H9 (cell line): Measurements from ENCODE around the gene CLEC1B. TPM values are rescaled to one million over a fixed set of nuclear protein-coding genes. Genes with fewer than 3 reads are reported as not detected.

ENCODE experiments used
- DNase-seq: peaks from one replicate; pipeline ENCODE4 v3.0.0-alpha.2; 2017
- H2AFZ ChIP-seq: one replicate; pipeline ENCODE4 v1.6.1; 2013; ENCODE audit warnings: mild to moderate bottlenecking, low read length, control low read depth, moderate library complexity
- H2AK5ac ChIP-seq: 2 replicates; pipeline ENCODE4 v1.6.1; 2013; ENCODE audit warnings: low read length, control low read depth, mixed read lengths; ENCODE audit not compliant: insufficient read length
- H2BK120ac ChIP-seq: one replicate; pipeline ENCODE4 v1.6.1; 2013; ENCODE audit warnings: low read depth, mild to moderate bottlenecking, low read length, control low read depth, inconsistent platforms; ENCODE audit not compliant: poor library complexity, severe bottlenecking
- H2BK12ac ChIP-seq: 2 replicates; pipeline ENCODE4 v1.6.1; 2013; ENCODE audit warnings: low read length, control low read depth, mixed read lengths, low read depth; ENCODE audit not compliant: insufficient read length
- H2BK15ac ChIP-seq: 2 replicates; pipeline ENCODE4 v1.6.1; 2013; ENCODE audit warnings: low read depth, low read length, control low read depth
- H2BK20ac ChIP-seq: one replicate; pipeline ENCODE4 v1.6.1; 2013; ENCODE audit warnings: low read depth, mild to moderate bottlenecking, low read length, control low read depth, inconsistent platforms; ENCODE audit not compliant: poor library complexity, severe bottlenecking
- H2BK5ac ChIP-seq: 2 replicates; pipeline ENCODE4 v1.6.1; 2013; ENCODE audit warnings: low read length, control low read depth, mixed read lengths; ENCODE audit not compliant: insufficient read length
- H3K14ac ChIP-seq: 2 replicates; pipeline ENCODE4 v1.6.1; 2013; ENCODE audit warnings: low read length, control low read depth; ENCODE audit not compliant: insufficient read depth
- H3K18ac ChIP-seq: 2 replicates; pipeline ENCODE4 v1.6.1; 2013; ENCODE audit warnings: low read depth, mild to moderate bottlenecking, mixed read lengths, low read length, control low read depth; ENCODE audit not compliant: insufficient read length
- H3K23ac ChIP-seq: 2 replicates; pipeline ENCODE4 v1.6.1; 2013; ENCODE audit warnings: low read length, control low read depth, mixed read lengths, low read depth; ENCODE audit not compliant: insufficient read length
- H3K23me2 ChIP-seq: 2 replicates; pipeline ENCODE4 v1.6.1; 2013; ENCODE audit warnings: low read depth, mild to moderate bottlenecking, mixed read lengths, low read length, control low read depth; ENCODE audit not compliant: insufficient read length, poor library complexity, severe bottlenecking
- H3K27ac ChIP-seq: 2 replicates; pipeline ENCODE4 v1.5.1; 2013; ENCODE audit warnings: low read length, control low read depth, mixed read lengths, low read depth; ENCODE audit not compliant: insufficient read length
- H3K27me3 ChIP-seq: 2 replicates; pipeline ENCODE4 v1.6.1; 2013; ENCODE audit warnings: low read length, control low read depth, inconsistent platforms; ENCODE audit not compliant: insufficient read depth
- H3K4ac ChIP-seq: 2 replicates; pipeline ENCODE4 v1.6.1; 2013; ENCODE audit warnings: low read depth, mild to moderate bottlenecking, control low read depth, inconsistent platforms, low read length, moderate library complexity
- H3K4me1 ChIP-seq: 2 replicates; pipeline ENCODE4 v1.6.1; 2013; ENCODE audit warnings: low read length, control low read depth, inconsistent platforms; ENCODE audit not compliant: insufficient read depth
- H3K4me2 ChIP-seq: 2 replicates; pipeline ENCODE4 v1.6.1; 2013; ENCODE audit warnings: low read length, control low read depth, mixed read lengths; ENCODE audit not compliant: insufficient read length, insufficient read depth
- H3K56ac ChIP-seq: 2 replicates; pipeline ENCODE4 v1.6.1; 2013; ENCODE audit warnings: low read depth, mild to moderate bottlenecking, mixed read lengths, low read length, control low read depth; ENCODE audit not compliant: insufficient read length
- H3K79me1 ChIP-seq: 2 replicates; pipeline ENCODE4 v1.6.1; 2013; ENCODE audit warnings: low read depth, mild to moderate bottlenecking, moderate library complexity, low read length, control low read depth, inconsistent platforms; ENCODE audit not compliant: insufficient read depth, poor library complexity, severe bottlenecking
- H3K79me2 ChIP-seq: 2 replicates; pipeline ENCODE4 v1.6.1; 2013; ENCODE audit warnings: low read length, control low read depth, inconsistent platforms; ENCODE audit not compliant: insufficient read depth
- H3K9ac ChIP-seq: 2 replicates; pipeline ENCODE4 v1.6.1; 2013; ENCODE audit warnings: low read length, control low read depth, mixed read lengths; ENCODE audit not compliant: insufficient read length; ENCODE audit errors: extremely low read depth
- H3K9me3 ChIP-seq: one replicate; pipeline ENCODE4 v1.6.1; 2013; ENCODE audit warnings: low read depth, low read length, inconsistent platforms; ENCODE audit not compliant: control insufficient read depth
- H3T11ph ChIP-seq: one replicate; pipeline ENCODE4 v1.6.1; 2013; ENCODE audit warnings: mild to moderate bottlenecking, low read length, control low read depth, inconsistent platforms
- H4K20me1 ChIP-seq: one replicate; pipeline ENCODE4 v1.6.1; 2013; ENCODE audit not compliant: control insufficient read depth, insufficient read length, insufficient read depth
- H4K5ac ChIP-seq: 2 replicates; pipeline ENCODE4 v1.6.1; 2013; ENCODE audit warnings: low read depth, mild to moderate bottlenecking, mixed read lengths, low read length, control low read depth; ENCODE audit not compliant: insufficient read length
- H4K8ac ChIP-seq: replicated peaks from 2 replicates; pipeline ENCODE4 v1.6.1; 2013; ENCODE audit warnings: low read length, control low read depth, mixed read lengths, low read depth; ENCODE audit not compliant: insufficient read length
- H4K91ac ChIP-seq: 2 replicates; pipeline ENCODE4 v1.6.1; 2013; ENCODE audit warnings: low read depth, mild to moderate bottlenecking, moderate library complexity, mixed read lengths, low read length, control low read depth; ENCODE audit not compliant: insufficient read length
- H3K27ac Mint-ChIP-seq, 3 experiments: 2 replicates in 2 of 3; 3 replicates in 1 of 3; pipeline ENCODE4 v1.8.0; 2020 to 2021; ENCODE audit warnings: mixed read lengths in 3 of 3, mild to moderate bottlenecking in 1 of 3, moderate library complexity in 1 of 3
- H3K27me3 Mint-ChIP-seq: 2 replicates; pipeline ENCODE4 v1.8.0; 2021; ENCODE audit warnings: low read depth, mild to moderate bottlenecking, moderate library complexity, mixed read lengths
- H3K36me3 Mint-ChIP-seq, 3 experiments: 2 replicates in 2 of 3; 3 replicates in 1 of 3; pipeline ENCODE4 v1.8.0; 2020 to 2021; ENCODE audit warnings: low read depth in 3 of 3, mixed read lengths in 3 of 3; ENCODE audit not compliant: insufficient read depth in 1 of 3
- H3K4me1 Mint-ChIP-seq, 2 experiments: 2 replicates each; pipeline ENCODE4 v1.8.0; 2020; ENCODE audit warnings: mixed read lengths in 2 of 2
- H3K4me3 Mint-ChIP-seq, 2 experiments: 2 replicates in 1 of 2; 3 replicates in 1 of 2; pipeline ENCODE4 v1.8.0; 2020 to 2021; ENCODE audit warnings: mild to moderate bottlenecking in 2 of 2, mixed read lengths in 2 of 2, moderate library complexity in 1 of 2
- H3K9me3 Mint-ChIP-seq, 2 experiments: 2 replicates in 1 of 2; 3 replicates in 1 of 2; pipeline ENCODE4 v1.8.0; 2020; ENCODE audit warnings: mild to moderate bottlenecking in 2 of 2, mixed read lengths in 2 of 2, moderate library complexity in 1 of 2
- WGBS: extraction: QIAGEN DNeasy Blood & Tissue Kit; methylation state at CpG from one replicate; pipeline ENCODE4 v1.1.7; 2013; ENCODE audit warnings: missing lambda C conversion rate, low lambda C conversion rate, mixed read lengths; ENCODE audit not compliant: insufficient read length; ENCODE audit errors: extremely low coverage; 5-methylcytosine and 5-hydroxymethylcytosine counted together
- total RNA-seq: library from RNA; stranded (reverse); gene quantifications from 2 replicates; pipeline ENCODE4 v1.2.1, GENCODE V29; 2021
- TF ChIP-seq, protein P1 (sequence below): fragments of 200-600 bp; sonication (generic); conservative IDR thresholded peaks from 3 replicates; pipeline ENCODE4 v1.8.0; 2021; ENCODE audit warnings: antibody characterized with exemption, mild to moderate bottlenecking

Gene CLEC1B
- total RNA-seq, 1 experiment from 2014 or later, result not detected

DNA sequence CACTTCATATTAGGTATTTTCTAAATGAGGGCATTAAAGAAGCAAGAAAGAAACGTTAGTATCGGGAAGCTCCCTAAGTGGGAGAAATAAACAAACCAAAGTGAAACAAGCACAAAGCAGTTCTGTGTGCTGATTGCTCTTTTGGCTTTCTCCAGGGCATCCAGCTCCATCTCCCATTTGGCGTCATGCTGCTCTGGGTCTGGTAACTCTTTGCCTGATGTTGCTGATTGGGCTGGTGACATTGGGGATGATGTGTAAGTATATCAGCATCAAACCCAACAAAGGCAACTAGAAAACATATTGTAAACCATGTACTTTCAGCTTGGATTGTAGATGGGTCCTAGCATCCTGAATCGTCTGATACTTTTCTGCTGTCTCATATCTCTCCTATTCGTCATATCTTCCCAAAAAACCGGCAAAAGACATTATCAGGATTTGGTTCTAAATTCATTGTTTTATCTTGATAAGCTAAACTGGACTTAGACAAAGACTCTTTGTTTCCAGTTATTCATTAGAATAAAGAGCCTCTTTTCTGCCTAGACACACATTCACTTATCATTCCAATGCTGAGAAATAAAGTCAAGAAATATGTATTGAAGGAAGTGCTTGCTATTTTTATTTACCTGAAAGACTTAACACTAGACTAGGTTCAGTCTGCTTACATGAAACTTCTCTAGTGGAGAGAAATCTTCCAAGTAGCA is 13.9 kb upstream of the CLEC1B start:
- H4K5ac ChIP-seq, result no peak overlapping the region
- H2BK5ac ChIP-seq, result no peak overlapping the region
- H3K56ac ChIP-seq, result no peak overlapping the region
- no peaks in the 10 kb centered on the region; the same call in 1 of the 2 replicates for H3K4me1 ChIP-seq
- no peaks in the 10 kb centered on the region for H3K79me1 ChIP-seq
- H2AK5ac ChIP-seq, result no peak overlapping the region
- no peak overlapping the region for H3K14ac ChIP-seq
- H4K91ac ChIP-seq, result no peak overlapping the region
- no peak overlapping the region for H3T11ph ChIP-seq
- no peak overlapping the region for H3K9ac ChIP-seq
- Mint-ChIP-seq H3K27me3 (no peaks in the 10 kb centered on the region), H3K27ac (no peak overlapping the region), H3K9me3 (no peaks in the 10 kb centered on the region), H3K36me3 (no peaks in the 10 kb centered on the region), H3K4me3 (no peak overlapping the region), H3K4me1 (peaks cover 22% of the 10 kb centered on the region in 2 experiments)
- no peaks in the 10 kb centered on the region for H4K20me1 ChIP-seq
- TF ChIP-seq, protein P1, sequence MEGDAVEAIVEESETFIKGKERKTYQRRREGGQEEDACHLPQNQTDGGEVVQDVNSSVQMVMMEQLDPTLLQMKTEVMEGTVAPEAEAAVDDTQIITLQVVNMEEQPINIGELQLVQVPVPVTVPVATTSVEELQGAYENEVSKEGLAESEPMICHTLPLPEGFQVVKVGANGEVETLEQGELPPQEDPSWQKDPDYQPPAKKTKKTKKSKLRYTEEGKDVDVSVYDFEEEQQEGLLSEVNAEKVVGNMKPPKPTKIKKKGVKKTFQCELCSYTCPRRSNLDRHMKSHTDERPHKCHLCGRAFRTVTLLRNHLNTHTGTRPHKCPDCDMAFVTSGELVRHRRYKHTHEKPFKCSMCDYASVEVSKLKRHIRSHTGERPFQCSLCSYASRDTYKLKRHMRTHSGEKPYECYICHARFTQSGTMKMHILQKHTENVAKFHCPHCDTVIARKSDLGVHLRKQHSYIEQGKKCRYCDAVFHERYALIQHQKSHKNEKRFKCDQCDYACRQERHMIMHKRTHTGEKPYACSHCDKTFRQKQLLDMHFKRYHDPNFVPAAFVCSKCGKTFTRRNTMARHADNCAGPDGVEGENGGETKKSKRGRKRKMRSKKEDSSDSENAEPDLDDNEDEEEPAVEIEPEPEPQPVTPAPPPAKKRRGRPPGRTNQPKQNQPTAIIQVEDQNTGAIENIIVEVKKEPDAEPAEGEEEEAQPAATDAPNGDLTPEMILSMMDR, result no peak
- H3K4ac ChIP-seq, result no peak overlapping the region
- H4K8ac ChIP-seq, result no peak overlapping the region
- H3K79me2 ChIP-seq, result no peaks in the 10 kb centered on the region
- H3K23me2 ChIP-seq, result no peaks in the 10 kb centered on the region
- H2BK12ac ChIP-seq, result no peak overlapping the region
- H3K4me2 ChIP-seq, result no peak overlapping the region
- H3K27me3 ChIP-seq, result no peaks in the 10 kb centered on the region
- H2AFZ ChIP-seq, result no peak overlapping the region
- H3K27ac ChIP-seq, result no peak overlapping the region
- H3K18ac ChIP-seq, result no peak overlapping the region
- WGBS, result no CpG with 5 or more reads among the region's 6 CpGs
- no peaks in the 10 kb centered on the region for H3K9me3 ChIP-seq
- H2BK120ac ChIP-seq, result no peak overlapping the region
- no peak overlapping the region for H2BK20ac ChIP-seq
- DNase-seq, result no peak
- no peak overlapping the region for H3K23ac ChIP-seq
- no peak overlapping the region for H2BK15ac ChIP-seq
